SKM-1 (cell line): Measurements from ENCODE around the gene SLC51B.
"Not testable (repeated sequence)": the region's sequence is repeated elsewhere in the genome, so short reads cannot be mapped to it uniquely, and the experiment has no call there.

Experiments used
- DNase-seq: peaks from one replicate; lab custom pipeline; 2025; ENCODE audit not compliant: unreplicated experiment; lab: John Stamatoyannopoulos, UW

SLC51B gene

DNA sequence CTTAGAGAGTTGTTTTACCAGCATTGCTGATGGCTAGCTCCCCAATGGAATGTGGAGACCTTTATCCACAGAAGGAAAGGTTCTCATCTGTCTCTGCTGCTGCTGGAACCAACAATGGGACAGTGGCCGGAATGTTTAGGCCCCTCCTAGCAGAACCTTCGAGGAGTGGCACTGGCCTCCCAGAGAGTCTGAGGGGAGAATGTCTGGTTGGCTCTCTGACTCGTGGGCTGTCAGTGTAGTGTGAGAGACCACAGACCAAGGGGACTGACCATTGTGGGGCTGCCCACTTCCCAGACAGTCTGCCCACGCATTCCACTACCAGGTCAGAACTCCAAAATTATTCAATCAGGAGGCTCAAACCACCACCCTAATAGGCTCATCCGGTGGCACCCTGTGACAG lies 17.5 kb downstream of the SLC51B start:
- DNase-seq = no peak

DNA sequence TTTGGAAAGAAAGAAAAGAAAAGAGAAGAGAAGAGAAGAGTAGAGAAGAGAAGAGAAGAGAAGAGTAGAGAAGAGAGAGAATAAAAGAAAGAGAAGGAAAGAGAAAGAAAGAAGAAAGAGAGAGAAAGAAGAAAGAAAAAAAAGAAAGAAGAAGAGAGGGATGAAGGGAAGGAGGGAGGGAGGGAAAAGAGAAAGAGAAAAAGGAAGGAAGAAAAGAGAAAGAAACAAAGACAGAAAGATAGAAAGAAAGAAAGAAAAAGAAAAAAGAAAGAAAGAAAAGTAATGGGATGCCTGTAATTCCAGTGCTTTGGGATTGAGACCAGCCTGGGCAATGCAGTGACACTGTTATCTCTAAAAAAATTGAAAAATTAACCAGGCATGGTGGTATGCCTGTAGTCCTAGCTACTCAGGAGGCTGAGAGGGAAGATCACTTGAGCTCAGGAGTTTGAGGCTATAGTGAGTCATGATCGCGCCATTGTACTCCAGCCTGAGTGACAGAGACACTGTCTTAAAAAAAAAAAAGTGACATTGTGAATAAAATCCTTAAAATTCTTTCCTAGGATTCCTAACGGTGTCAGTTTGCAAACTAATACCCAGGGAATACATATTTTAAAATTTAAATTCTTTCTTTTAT lies 20.9 kb downstream of the SLC51B start:
- DNase-seq = no peak

DNA sequence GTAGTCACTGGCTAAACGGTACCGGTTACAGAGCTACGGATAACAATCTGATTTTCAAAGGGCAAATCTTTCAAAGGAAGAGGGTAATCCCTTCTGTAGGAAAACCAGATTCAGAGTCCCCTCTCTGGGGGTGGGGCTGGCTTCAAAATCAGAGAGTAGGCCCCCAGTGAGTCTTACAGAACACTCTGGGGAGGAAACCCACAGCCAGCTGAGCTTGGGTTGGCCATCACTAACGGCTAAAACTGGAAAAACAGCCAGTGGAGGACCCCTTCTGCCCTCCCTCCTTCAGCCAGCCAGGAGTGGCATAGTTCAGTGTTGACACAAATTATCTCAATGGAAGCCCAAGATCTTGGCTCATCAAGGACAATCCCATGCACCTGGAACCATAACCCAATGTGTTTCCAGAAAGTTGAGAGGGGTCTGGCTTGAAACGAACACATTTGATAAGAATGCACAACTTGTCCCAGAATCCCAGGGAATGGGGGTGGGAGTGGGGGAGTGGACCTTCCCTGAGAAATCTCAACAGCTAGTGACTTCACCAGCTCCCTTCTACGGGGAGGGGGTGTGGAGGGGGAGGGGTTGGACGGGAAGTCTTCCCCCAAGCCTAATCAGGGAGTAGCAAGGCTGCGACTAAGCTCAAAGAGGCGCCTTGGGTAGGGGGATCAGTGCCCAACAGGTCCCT lies 21.6 kb downstream of the SLC51B start:
- no peak for DNase-seq

DNA sequence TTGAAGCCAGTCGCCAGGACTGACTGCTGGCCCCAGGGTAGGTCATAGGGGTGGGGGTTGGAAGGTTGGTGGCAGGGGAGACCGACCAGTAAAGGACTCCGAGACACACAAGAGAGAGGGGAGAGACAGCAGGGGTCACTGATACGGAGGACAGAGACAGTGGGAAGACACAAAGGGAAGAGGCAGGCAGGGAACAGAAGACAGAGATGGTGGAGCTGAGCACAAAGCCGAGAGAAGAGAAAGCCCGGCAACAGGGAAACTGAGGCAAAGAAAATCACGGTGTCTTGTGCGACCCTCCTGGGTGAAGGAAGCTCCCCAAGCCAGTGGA lies 22.1 kb downstream of the SLC51B start:
- no peak for DNase-seq

DNA sequence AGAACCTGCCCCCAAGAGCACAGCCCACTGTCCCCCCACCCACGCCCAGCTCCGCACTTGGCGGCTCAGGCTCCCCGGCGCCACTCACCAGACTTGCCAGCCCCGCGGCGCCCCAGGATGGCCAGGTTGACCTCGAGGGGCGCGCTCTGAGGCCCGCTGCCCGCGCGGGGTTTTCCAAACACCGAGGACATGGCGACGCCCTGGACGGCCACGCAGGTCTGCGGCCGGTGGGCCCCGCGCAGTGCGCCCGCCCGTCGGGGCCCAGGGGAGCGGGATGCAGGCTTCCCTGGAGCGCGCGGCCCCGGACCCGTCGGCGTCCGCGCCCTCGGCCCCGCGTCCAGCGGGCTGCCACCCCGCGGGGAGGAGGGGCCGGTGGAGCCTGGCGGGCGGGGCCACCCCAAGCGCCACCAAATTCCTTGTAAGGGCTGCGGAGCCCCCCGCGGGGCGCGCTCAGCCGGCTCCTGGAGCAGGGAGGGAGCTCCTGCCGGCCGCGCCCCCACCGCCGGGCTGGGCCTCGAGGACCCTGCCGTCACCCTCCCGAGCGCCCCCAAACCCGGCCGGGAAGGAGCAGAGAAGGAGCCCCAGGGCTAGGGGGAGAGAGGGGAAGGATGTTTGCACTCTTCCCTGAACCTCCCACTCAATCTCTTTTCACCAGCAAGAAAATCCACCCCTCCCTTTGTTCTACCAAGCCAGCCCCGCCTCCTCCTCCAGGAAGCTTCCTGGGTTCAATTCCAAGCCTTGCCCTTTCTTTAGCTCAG lies 22.6 kb downstream of the SLC51B start, which contains the start of gene RASL12:
Gene RASL12, minus strand, starts transcription at position 347 of the 758 bp plus-strand sequence. Its CDS starts 156 bp downstream, at position 191.
- no peak for DNase-seq

DNA sequence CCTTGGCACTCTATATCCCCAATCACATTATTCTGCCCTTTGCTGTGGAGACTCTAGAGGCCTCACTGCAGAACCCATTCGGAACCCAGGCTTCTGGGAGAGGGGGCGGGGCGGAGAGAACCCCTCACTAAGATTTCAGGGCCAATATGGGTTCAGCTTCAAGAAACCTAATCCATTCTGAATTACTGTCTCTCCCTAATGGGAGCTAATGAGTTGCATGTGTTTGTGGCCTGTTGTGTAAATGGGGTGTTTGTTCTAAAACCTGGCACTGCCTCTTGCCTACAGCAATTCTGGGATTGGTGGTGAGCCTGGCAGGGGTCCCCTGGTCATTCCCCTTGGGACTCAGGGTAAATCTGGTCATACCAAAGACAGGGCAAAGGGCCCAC lies 23.2 kb downstream of the SLC51B start:
- no peak for DNase-seq

DNA sequence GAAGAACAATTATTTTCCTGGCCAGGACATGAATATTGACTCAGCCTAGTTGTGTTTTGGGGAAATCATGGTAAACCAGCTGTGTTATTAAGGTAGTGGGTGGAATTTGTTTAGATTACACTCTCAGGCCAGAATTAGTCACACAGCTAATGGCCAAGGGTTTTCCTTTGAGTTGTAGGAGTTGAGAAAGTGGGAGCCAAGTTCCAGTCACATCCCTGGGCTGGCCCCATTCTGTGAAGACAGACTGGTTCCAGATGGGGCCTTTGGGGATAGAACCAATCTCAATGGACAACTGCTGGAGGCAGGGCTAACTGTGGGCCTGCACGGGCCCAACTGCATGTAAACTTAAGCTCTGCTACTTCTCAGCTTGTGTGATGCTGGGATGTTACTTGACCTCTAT lies 24.0 kb downstream of the SLC51B start:
- no peak for DNase-seq

DNA sequence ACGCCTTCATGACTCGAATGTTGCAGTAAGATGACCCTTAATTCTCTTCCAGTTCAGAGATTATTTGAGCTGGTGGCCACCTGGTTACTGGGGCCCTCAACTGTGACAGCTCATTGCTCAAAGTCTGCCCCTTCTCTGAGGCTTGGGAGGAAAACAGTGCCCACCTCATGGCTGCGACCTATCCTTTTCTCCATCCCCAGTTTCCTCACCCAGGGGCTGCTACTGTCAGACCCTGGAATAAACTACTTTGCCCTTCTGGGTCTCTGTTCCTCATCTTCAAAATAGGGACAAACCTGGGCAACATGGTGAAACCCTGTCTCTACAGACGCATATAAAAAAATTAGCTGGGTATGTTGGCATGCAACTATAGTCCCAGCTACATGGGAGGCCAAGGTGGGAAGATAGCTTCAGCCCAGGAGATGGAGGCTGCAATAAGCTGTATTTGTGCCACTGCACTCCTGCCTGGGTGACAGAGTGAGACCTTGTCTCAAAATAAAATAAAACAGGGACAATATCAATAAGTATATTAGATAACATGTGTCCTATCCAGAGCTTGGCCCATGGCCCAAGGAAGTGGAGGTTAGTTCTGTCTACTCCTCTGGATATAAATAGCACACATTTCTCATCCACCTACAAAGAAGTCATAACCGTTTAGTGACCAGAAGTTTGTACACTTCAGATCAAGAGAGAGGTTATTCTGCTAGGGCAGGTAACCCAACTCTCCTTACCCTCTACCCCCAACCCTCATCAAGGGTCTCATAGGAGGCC lies 24.8 kb downstream of the SLC51B start:
- no peak for DNase-seq

DNA sequence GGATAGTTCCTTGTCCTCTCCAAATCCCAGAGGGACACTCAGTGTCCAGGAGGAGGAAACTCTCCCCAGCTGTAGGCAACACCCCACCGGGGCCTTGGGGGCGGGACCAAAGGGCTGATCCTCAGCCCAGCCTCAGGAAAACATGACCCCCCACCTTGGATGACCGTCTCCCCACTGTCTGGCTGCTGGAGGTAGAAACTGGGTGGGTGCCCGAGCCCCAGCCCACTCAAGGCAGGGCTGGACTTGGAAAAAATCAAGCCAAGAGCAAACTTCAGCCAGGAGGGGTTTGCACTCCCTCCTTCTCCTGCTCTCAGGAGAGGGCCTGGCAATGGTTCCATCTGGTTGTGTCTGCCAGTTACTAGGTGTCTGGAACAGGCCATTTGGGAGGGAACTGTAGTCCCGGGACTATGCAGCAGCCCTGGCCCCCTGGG lies 26.2 kb downstream of the SLC51B start:
- no peak for DNase-seq

DNA sequence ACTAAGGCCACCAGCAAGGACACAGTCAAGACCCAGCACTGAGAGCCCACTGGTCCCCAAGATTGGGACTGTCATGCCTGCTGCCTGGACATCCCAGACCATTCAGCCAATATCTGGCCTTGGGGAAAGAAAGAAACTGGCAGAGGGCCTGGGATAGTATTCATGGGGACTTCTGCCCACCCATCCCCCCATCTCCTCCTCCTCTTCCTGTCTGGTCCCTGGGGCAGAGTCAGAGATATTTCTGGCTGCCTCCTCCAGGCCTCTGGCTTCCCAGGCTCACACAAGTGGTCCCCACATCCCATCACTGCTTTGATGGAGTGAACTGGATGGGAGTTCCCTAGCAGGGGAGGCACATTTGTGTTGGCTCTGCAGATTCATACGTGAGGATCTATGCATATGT lies 26.8 kb downstream of the SLC51B start:
- DNase-seq = no peak

DNA sequence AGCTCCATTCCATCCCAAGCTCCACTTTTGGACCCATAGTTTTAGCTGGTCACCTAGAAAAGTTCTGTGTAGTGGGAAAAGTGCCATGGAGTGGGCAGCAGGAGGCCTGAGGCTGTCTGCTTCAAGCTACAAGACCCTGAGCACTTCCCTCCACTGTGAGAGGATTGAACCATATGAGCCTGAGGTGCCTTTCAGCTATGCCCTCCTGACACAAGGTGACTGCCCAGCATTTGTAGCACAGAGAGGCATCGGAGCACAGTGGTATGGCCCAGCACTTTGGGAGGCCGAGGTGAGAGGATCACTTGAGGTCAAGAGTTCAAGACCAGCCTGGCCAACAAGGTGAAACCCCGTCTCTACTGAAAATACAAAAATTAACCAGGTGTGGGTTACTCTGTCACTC lies 27.4 kb downstream of the SLC51B start:
- DNase-seq = no peak

DNA sequence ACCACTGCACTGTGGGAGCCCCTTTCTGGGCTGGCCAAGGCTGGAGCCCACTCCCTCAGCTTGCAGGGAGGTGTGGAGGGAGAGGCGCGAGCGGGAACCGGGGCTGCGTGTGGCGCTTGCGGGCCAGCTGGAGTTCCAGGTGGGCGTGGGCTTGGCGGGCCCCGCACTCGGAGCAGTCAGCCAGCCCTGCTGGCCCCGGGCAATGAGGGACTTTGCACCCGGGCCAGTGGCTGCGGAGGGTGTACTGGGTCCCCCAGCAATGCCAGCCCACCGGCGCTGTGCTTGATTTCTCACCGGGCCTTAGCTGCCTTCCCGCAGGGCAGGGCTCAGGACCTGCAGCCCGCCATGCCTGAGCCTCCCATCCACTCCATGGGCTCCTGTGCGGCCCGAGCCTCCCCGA lies 29.8 kb downstream of the SLC51B start:
- not testable (repeated sequence) for DNase-seq

DNA sequence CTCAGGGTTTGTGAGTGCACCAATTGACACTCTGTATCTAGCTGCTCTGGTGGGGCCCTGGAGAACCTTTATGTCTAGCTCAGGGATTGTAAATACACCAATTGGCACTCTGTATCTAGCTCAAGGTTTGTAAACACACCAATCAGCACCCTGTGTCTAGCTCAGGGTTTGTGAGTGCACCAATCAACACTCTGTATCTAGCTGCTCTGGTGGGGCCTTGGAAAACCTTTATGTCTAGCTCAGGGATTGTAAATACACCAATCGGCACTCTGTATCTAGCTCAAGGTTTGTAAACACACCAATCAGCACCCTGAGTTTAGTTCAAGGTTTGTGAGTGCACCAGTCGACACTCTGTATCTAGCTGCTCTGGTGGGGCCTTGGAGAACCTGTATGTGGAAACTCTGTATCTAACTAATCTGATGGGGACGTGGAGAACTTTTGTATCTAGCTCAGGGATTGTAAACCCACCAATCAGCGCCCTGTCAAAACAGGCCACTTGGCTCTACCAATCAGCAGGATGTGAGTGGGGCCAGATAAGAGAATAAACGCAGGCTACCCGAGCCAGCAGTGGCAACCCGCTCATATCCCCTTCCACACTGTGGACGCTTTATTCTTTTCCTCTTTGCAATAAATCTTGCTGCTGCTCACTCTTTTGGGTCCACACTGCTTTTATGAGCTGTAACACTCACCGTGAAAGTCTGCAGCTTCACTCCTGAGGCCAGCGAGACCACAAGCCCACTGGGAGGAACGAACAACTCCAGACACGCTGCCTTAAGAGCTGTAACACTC lies 30.6 kb downstream of the SLC51B start:
- not testable (repeated sequence) for DNase-seq

DNA sequence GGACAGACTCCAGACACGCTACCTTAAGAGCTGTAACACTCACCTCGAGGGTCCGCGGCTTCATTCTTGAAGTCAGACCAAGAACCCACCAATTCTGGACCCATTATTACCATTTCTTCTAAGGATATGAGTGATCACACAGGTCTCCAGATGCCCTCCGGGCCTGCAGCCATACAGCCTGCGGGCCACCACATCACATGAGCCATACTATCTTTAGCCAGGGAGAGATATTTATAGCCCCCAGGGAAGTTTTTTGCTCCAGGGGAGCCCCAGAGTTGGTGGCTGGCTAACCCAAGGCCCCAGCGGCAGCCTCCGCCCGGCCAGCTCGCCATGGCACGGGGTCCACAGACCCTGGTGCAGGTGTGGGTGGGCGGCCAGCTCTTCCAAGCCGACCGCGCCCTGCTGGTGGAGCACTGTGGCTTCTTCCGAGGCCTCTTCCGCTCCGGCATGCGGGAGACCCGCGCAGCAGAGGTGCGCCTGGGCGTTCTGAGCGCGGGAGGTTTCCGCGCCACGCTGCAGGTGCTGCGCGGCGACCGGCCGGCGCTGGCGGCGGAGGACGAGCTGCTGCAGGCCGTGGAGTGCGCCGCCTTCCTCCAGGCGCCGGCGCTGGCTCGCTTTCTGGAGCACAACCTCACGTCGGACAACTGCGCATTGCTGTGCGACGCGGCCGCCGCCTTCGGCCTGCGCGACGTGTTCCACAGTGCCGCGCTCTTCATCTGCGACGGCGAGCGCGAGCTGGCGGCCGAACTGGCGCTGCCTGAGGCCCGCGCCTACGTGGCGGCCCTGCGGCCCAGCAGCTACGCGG lies 31.5 kb downstream of the SLC51B start, which contains the start of gene KBTBD13:
Gene KBTBD13, plus strand, starts transcription at position 261 of the 805 bp plus-strand sequence. Its CDS starts 70 bp downstream, at position 331.
- no peak for DNase-seq

DNA sequence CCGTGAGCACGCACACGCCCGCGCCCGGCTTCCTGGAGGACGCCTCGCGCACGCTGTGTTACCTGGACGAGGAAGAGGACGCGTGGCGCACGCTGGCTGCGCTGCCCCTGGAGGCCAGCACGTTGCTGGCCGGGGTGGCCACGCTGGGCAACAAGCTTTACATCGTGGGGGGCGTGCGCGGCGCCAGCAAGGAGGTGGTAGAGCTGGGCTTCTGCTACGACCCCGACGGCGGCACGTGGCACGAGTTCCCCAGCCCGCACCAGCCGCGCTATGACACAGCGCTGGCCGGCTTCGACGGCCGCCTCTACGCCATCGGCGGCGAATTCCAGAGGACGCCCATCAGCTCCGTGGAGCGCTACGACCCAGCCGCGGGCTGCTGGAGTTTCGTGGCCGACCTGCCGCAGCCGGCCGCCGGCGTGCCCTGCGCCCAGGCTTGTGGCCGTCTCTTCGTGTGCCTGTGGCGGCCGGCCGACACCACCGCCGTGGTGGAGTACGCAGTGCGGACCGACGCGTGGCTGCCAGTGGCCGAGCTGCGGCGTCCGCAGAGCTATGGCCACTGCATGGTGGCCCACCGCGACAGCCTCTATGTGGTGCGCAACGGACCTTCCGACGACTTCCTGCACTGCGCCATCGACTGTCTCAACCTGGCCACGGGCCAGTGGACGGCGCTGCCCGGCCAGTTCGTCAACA lies 32.2 kb downstream of the SLC51B start:
- no peak for DNase-seq

DNA sequence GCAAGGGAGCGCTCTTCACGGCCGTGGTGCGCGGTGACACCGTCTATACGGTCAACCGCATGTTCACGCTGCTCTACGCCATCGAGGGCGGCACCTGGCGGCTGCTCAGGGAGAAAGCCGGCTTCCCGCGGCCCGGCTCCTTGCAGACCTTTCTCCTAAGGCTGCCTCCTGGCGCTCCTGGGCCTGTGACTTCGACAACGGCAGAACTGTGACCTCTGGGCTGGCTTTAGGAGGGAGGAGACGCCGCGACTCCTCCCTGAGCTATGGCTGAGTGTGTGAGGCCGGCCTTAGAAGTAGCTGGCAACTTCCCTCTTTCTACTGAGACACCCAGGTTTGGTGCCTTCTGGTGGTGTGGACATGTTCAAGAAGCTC lies 32.8 kb downstream of the SLC51B start:
- no peak for DNase-seq

DNA sequence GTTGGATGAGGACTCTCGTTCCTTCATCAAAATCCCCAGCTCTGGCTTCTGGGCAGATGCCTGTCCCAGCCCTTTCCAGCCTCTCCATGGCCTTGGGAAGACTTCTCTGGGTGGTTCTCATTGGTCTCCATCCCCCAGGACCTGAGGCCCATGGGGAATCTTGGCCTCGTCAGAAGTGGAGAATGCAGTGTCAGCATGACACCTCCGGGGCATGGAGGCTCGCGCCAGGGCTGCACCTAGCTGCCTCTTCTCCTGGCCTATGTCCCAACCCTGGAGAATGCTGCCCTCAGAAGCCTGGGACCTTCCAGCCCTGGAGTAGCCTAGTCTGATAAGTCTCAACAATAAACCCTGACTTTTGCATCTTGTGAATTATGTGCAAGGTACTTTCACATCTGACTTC lies 34.4 kb downstream of the SLC51B start:
- DNase-seq = no peak

DNA sequence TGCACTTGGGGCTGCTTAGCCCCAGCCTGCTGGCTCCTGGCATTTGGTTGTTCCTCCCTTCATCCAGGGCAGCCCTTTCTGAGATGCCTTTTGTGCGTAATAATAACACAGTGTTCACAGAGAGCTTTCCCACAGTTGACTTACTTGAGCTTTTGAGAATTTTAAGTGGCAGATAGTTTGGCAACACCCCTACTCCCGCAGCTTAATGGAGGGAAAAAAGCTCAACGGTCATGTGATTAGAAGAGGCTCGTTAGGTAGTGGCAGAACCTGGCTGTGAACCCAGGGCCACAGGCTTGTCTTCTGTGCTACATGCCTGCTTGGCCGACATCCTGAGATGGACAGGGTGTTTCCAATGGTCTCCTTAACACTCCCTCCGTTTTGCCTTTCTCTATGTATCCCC lies 36.1 kb downstream of the SLC51B start:
- no peak for DNase-seq

DNA sequence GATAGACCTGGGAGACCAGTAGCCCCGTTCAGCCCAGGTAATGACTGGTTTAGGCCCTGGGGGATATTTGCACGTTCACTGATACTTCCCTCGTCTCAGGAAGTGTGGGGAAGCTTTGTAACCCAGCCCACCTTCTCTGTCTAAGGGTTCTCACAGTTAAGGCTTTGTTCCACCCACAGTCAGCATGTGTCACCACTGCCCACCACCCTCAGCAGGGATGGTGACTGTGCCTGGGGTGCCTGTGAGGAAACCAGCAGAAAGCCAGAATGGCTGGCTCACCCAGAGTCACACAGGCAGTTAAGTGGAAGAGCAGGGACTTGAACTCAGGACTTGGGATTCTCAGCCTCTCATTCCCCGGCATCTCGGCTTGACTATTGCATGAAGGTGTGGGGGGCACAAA lies 36.6 kb downstream of the SLC51B start:
- DNase-seq = no peak
